OCI-LY7 (cell line): ENCODE data around the gene SYT9. TPM values are rescaled to one million over a fixed set of nuclear protein-coding genes. Genes with fewer than 3 reads are reported as not detected.

Experiments
- BruUV-seq: library from RNA; stranded (reverse); fragments of 400-500 nt; replicated peaks from 2 replicates; lab custom pipeline; 2021; lab: Mats Ljungman, UMichigan
- CTCF ChIA-PET: fragments of 300-600 bp; sonication (Branson Sonifier 250); formaldehyde crosslinking; loops from one replicate; lab custom pipeline; 2022; ENCODE audit warnings: antibody characterized with exemption; ENCODE audit not compliant: unreplicated experiment; lab: Charles Lee
- POLR2A ChIA-PET: fragments of 300-600 bp; sonication (Branson Sonifier 250); formaldehyde crosslinking; loops from one replicate; lab custom pipeline; 2022; ENCODE audit warnings: antibody characterized with exemption; lab: Charles Lee
- DNase-seq: peaks from one replicate; pipeline ENCODE4 v3.0.0-alpha.2; 2015; ENCODE audit warnings: low spot score
- H2AFZ ChIP-seq: fragments of 200-600 bp; sonication (generic), shearing (Covaris generic); 2 replicates; pipeline ENCODE4 v1.6.1; 2014; ENCODE audit warnings: mild to moderate bottlenecking, antibody characterized with exemption, low read length, moderate library complexity
- H3K27ac ChIP-seq: fragments of 200-600 bp; sonication (generic); 2 replicates; pipeline ENCODE4 v1.5.1; 2014; ENCODE audit warnings: mixed run types, low read depth, mild to moderate bottlenecking, moderate library complexity, low read length, inconsistent platforms; ENCODE audit not compliant: poor library complexity, severe bottlenecking
- H3K36me3 ChIP-seq: fragments of 200-600 bp; sonication (generic); 2 replicates; pipeline ENCODE4 v1.6.1; 2014; ENCODE audit warnings: mild to moderate bottlenecking, antibody characterized with exemption, low read length, moderate library complexity, mixed read lengths; ENCODE audit not compliant: insufficient read depth
- H3K4me1 ChIP-seq: fragments of 200-600 bp; sonication (generic); 2 replicates; pipeline ENCODE4 v1.5.1; 2014; ENCODE audit warnings: mild to moderate bottlenecking, low read length; ENCODE audit not compliant: insufficient read depth, poor library complexity, severe bottlenecking
- H3K4me2 ChIP-seq: fragments of 200-600 bp; sonication (generic); 2 replicates; pipeline ENCODE4 v1.6.1; 2014; ENCODE audit warnings: mild to moderate bottlenecking, low read length
- H3K4me3 ChIP-seq: fragments of 200-600 bp; sonication (generic); 2 replicates; pipeline ENCODE4 v1.5.1; 2014; ENCODE audit warnings: mild to moderate bottlenecking, low read depth, low read length; ENCODE audit not compliant: poor library complexity, severe bottlenecking
- H3K79me2 ChIP-seq: fragments of 200-600 bp; sonication (generic); 2 replicates; pipeline ENCODE4 v1.6.1; 2016; ENCODE audit warnings: low read depth, mild to moderate bottlenecking, low read length, moderate library complexity, mixed read lengths; ENCODE audit not compliant: insufficient read depth
- H3K9me2 ChIP-seq: fragments of 200-600 bp; sonication (generic); 2 replicates; pipeline ENCODE4 v1.6.1; 2016; ENCODE audit warnings: mild to moderate bottlenecking, low read length, mixed read lengths; ENCODE audit not compliant: insufficient read depth
- H3K9me3 ChIP-seq: fragments of 200-600 bp; sonication (generic); 2 replicates; pipeline ENCODE4 v1.6.1; 2014; ENCODE audit warnings: mild to moderate bottlenecking, mixed run types, low read length, mixed read lengths
- H4K20me1 ChIP-seq: fragments of 200-600 bp; sonication (generic); 2 replicates; pipeline ENCODE4 v1.6.1; 2014; ENCODE audit warnings: mild to moderate bottlenecking, antibody characterized with exemption, low read length, moderate library complexity, mixed read lengths; ENCODE audit not compliant: insufficient read depth
- CTCF ChIP-seq: fragments of 200-600 bp; sonication (generic); conservative IDR thresholded peaks from 2 replicates; pipeline ENCODE4 v1.5.1; 2014; ENCODE audit warnings: mild to moderate bottlenecking, antibody characterized with exemption, low read length, moderate library complexity, mixed read lengths
- EZH2phosphoT487 ChIP-seq: fragments of 200-600 bp; sonication (generic); IDR thresholded peaks from 2 replicates; pipeline ENCODE4 v1.6.1; 2018; ENCODE audit warnings: low read depth, borderline replicate concordance, mild to moderate bottlenecking, mixed run types, antibody characterized with exemption, low read length, moderate library complexity, mixed read lengths
- intact Hi-C: fragments of 100-400 bp; cut with micrococcal nuclease; formaldehyde crosslinking; loops from one replicate; pipeline ENCODE4 v1.10.0; 2022; ENCODE audit not compliant: unreplicated experiment
- total RNA-seq, 2 experiments: library from RNA; depleted of rRNA in 1 of 2; stranded (reverse); fragments of >200 nt in 1 of 2; shearing (Covaris generic) in 1 of 2; gene quantifications; 2 replicates each; pipeline ENCODE4 v1.2.3, GENCODE V29; 2014 to 2022

SYT9 gene
- total RNA-seq, 2 experiments from 2014 or later = 0.19 TPM; not detected in 1

GRCh38 chr11:7385532-7385931 lies 133.8 kb downstream of the SYT9 start:
- no peak for TF ChIP-seq EZH2phosphoT487
- TF ChIP-seq CTCF = no peak
- H3K27ac ChIP-seq = no peak overlapping the region
- H3K4me1 ChIP-seq = no peaks in the 10 kb centered on the region
- intact Hi-C loops = no loop called here
- ChIA-PET POLR2A (interaction anchor here (0.8 kb wide), 1 partner anchor 35 kb away, joined by 3 read pairs; no protein-coding TSS in a partner anchor), CTCF (no interaction called here)
- H3K79me2 ChIP-seq = no peaks in the 10 kb centered on the region
- H2AFZ ChIP-seq = no peak overlapping the region
- no peaks in the 10 kb centered on the region for H3K9me3 ChIP-seq
- no peaks in the 10 kb centered on the region for H3K36me3 ChIP-seq
- no peak overlapping the region for H3K4me3 ChIP-seq
- DNase-seq = no peak
- no TSS peak for BruUV-seq
- no peaks in the 10 kb centered on the region for H3K9me2 ChIP-seq
- H3K4me2 ChIP-seq = no peak overlapping the region
- H4K20me1 ChIP-seq = no peaks in the 10 kb centered on the region

- Histone ChIP-seq H3K9me2 (no peaks in the 10 kb centered on the region), H3K4me2 (no peak overlapping the region), H4K20me1 (no peaks in the 10 kb centered on the region), H2AFZ (no peak overlapping the region), H3K4me1 (no peaks in the 10 kb centered on the region), H3K27ac (no peak overlapping the region), H3K4me3 (no peak overlapping the region), H3K9me3 (no peaks in the 10 kb centered on the region), H3K36me3 (no peaks in the 10 kb centered on the region), H3K79me2 (no peaks in the 10 kb centered on the region)
- no peak for DNase-seq
- CTCF ChIA-PET = no interaction called here
- TF ChIP-seq EZH2phosphoT487 = no peak
- POLR2A ChIA-PET = interaction anchor here (0.6 to 0.9 kb wide), 2 partner anchors 76 to 296 kb away, joined by 3 to 4 read pairs; no protein-coding TSS in a partner anchor
- intact Hi-C loops = no loop called here
- no TSS peak for BruUV-seq
Measured at GRCh38 chr11:7413961-7414915, 162.5 kb downstream of the SYT9 start.

GRCh38 chr11:7414973-7415817 lies 163.5 kb downstream of the SYT9 start:
- Histone ChIP-seq H3K9me2 (no peaks in the 10 kb centered on the region), H3K27ac (no peak overlapping the region), H2AFZ (no peak overlapping the region), H4K20me1 (no peaks in the 10 kb centered on the region), H3K9me3 (no peaks in the 10 kb centered on the region), H3K4me1 (no peaks in the 10 kb centered on the region), H3K4me3 (no peak overlapping the region), H3K36me3 (no peaks in the 10 kb centered on the region), H3K79me2 (no peaks in the 10 kb centered on the region), H3K4me2 (no peak overlapping the region)
- no TSS peak for BruUV-seq
- TF ChIP-seq CTCF (no peak), EZH2phosphoT487 (no peak)
- no peak for DNase-seq
- POLR2A ChIA-PET = interaction anchor here (0.6 to 0.9 kb wide), 2 partner anchors 77 to 297 kb away, joined by 3 to 4 read pairs; no protein-coding TSS in a partner anchor
- intact Hi-C loops = no loop called here
- CTCF ChIA-PET = no interaction called here
